Activated CD4-positive, CD25-positive, alpha-beta regulatory T cell treated with anti-CD3 and anti-CD28 coated beads, Interleukin-2, amount 50 U/mL, for 72 hours (primary cell): Measurements from ENCODE around the gene PGS1.

ENCODE experiments used
- DNase-seq: peaks from one replicate; pipeline ENCODE4 v3.0.0; 2021

PGS1 gene

DNA sequence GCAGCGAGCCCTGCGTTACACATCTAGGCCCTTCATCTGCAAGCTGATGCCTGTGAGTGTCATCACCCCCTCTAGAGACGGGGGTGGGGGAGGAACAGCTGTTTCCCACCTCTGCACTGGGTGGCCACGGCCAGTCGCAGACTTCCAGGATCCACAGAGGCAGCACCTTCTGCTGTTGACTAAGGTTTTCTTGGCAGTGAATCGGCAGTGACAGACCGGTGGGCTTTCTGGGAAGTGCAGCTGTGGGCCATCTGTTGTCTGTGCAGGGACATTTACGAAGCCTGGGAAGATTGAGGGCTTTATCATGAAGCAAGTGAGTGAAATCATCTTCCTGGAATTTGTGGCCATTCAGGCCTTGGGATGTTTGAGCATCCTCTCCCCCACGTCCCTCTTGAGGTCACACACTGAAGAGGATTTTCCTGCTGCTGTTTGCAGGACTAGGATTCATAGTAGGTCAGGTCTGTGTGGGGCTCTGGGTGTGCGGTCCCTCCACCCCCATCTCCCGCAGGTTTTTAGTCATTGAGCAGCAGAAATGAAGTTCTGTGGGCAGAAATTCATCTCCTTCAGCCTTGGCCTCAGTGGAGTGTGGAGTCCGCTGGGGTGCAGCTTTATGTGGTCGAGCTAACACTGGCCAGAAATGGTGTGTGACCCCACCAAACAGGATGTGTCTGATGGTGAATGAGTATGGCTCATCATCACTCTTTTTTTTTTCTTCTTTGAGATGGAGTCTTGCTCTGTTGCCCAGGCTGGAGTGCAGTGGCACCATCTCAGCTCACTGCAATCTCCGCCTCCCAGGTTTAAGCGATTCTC lies 12.0 kb downstream of the PGS1 start:
- DNase-seq, result no peak

DNA sequence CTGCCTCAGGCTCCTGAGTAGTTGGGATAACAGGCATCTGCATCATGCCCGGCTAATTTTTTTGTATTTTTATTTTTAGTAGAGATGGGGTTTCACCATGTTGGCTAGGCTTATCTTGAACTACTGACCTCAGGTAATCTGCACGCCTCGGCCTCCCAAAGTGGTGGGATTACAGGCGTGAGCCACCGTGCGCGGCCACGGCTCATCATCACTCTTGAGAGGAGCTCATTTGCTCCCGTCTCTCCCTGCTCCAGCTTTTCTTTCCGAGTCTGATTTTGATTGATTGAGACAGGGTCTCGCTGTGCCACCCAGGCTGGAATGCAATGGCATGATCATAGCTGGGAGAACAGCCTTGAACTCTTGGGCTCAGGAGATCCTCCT lies 12.6 kb downstream of the PGS1 start:
- DNase-seq, result no peak

GRCh38 chr17:78391843-78392242 lies 13.4 kb downstream of the PGS1 start:
- DNase-seq, result no peak

GRCh38 chr17:78392295-78392694 lies 13.8 kb downstream of the PGS1 start:
- no peak for DNase-seq

GRCh38 chr17:78393575-78393974 lies 15.1 kb downstream of the PGS1 start:
- DNase-seq, result no peak

- DNase-seq, result no peak
These were observed 15.8 kb downstream of the PGS1 start for GRCh38 chr17:78394209-78394608.

DNA sequence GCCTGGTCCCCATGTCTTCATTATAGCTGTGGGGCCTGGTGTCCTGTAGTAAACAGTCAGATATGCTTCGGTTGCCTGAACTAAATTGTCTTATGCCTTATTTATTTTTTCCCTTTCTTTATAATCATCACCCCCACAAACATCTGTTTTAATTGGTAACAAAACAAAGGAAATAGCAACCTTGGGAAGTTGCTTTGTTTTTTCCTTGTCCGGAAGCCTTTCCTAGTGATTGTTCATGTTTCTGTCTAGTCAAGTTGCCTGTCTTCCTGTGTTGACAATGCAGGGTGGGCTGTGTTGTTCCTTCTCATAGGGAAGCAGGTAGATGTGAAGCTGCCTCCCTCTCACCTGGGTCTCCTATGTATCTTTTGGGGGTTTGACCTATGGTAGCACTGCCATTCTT lies 16.7 kb downstream of the PGS1 start:
- DNase-seq, result no peak

- DNase-seq, result no peak
These were observed 18.2 kb downstream of the PGS1 start for GRCh38 chr17:78396441-78397337.

- no peak for DNase-seq
These were observed 19.2 kb downstream of the PGS1 start for GRCh38 chr17:78397681-78398101.

DNA sequence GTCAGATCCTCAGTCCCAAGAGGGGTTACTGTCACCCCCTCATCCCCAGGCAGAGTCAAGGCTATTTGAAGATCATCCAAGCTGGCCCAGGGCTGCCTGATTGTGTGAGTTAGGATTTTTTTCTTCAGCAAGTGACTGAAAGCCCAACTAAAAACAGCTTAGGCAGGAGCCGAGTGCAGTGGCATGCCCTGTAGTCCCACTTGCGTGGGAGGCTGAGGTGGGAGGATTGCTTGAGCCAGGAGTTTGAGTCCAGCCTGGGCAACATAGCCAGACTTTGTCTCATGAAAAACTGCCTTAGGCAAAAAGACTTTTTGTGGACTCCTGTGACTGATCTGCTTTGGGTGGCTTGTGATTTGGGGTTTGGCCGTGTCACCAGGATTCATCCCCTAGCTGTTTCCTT lies 19.9 kb downstream of the PGS1 start:
- no peak for DNase-seq

DNA sequence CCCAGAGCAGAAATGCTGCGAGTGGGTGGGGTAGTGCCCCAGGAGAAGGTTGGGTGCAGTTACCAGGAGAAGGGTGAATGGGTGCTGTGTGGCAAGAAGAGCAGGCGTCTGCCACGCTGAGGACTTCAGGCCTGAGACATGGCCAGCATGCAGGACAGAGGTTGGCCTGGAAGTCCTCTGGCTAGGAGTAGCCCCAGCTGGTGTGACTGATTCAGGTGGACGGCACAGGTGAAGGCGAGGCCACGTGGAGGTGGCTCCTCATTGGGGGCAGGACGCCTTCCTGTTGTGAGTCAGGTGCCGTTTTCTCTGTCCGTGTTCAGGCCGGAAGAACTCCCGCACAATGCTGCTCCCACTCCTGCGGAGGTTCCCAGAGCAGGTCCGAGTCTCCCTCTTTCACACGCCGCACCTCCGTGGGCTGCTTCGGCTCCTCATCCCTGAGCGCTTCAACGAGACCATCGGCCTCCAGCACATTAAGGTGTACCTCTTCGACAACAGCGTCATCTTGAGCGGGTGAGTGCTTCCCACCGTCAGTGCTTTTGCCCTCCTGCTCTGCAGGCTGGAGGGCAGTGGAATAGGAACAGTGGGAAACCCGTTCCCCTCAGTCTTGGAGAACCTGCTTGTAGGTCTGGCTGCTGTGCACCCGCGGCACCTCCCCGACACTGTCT lies 20.7 kb downstream of the PGS1 start:
- no peak for DNase-seq

DNA sequence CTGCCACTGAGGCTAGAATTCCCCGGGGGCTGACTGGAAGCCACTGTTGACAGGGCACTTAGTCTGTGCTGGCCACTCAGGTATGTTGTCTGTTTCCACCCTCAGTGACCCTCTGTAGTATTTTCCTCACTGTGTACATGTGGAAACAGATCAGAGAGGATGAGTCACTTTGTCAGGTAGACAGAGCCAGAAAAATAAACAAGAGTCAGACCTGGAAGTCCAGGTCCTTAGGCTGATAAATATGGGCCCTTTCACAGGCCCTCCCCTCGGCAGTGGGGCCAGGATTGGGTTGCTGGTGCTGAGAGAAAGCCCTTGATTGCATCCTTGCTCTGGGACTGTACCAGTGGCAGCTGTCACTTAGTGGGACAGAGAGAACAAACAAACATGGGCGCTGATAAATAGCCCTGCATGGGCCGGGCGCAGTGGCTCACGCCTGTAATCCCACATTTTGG lies 21.3 kb downstream of the PGS1 start:
- no peak for DNase-seq

DNA sequence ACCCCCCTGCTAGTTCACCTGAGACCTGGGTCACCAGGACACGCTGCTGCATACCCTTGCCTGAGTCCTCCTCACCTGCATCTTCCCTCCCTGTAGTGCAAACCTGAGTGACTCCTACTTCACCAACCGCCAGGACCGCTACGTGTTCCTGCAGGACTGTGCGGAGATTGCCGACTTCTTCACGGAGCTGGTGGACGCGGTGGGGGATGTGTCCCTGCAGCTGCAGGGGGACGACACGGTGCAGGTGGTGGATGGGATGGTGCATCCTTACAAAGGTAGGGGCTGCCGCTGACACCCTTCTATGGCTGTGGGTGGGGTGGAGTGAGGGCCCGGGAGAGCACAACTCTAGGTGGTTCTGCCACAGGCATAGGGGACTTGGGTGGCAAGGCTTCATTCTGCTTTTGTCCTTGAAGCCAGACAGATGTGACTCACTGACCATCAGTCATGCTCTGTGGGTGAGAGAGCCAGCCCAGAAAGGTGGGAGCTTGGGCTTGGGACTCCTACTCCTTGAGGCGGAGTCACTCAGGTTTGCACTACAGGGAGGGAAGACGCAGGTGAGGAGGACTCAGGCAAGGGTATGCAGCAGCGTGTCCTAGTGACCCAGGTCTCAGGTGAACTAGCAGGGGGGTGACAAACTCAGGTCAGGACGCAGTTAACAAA lies 22.3 kb downstream of the PGS1 start:
- DNase-seq, result no peak

- no peak for DNase-seq
These were observed 22.8 kb downstream of the PGS1 start for GRCh38 chr17:78401246-78401645.

DNA sequence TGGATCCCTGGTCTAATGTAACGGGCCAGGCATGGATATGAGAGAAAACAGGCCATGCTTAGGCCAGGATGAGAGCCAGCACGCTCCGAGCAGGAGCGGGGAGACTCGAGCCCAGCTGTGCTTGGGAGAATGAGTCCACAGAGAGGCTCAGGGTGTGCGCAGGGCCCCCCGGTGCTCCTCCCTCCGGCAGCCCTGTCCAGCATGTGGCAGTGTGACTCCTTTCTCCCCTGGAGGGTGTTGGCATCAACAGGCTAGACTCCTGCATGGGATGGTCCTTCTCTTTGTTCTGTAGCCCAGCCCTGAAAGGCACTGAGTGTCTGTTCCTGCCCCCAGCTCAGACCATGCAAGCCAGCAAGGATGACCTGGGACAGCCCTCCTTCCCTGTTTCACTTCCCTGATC lies 23.4 kb downstream of the PGS1 start:
- DNase-seq, result no peak

GRCh38 chr17:78403822-78404221 lies 25.4 kb downstream of the PGS1 start:
- no peak for DNase-seq

DNA sequence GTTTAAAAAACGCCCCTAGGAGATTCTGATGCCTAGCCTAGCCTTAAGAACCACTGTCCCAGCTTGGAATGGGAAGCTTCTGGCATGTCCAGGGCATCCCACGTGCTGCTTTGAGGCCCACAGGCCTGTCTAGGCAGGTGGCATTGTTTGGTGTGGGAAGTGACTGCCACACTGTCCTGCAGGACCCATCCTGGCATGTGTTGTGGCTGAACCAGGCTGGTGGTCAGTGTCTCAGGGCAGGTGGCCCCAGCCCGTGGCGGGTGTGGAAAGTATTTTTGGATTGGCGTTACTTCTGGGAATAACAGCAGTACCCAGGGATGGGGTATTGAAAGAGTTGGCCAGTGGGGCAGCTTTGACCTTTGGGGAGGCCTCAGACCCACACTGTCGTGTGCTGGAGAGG lies 27.9 kb downstream of the PGS1 start:
- DNase-seq, result no peak

DNA sequence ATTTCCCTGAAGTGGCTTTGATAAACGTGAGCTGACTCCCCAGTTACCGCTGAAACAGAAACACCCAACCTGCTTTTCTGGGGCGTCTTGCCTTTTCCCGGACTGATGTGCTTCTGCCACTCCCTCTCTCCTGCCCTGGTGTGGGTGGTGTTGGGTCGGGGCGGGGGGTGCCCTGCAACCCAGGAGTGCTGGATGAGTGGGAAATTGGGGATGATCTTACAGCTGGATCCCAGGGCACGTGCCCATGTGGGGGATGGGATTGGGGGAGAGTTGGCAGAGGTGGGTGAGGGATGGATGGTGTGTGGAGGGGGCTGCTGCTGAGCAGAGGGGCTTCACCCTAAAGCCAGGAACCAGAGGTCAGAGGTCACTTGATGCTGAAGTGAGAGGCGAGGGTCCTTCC lies 28.5 kb downstream of the PGS1 start:
- no peak for DNase-seq

DNA sequence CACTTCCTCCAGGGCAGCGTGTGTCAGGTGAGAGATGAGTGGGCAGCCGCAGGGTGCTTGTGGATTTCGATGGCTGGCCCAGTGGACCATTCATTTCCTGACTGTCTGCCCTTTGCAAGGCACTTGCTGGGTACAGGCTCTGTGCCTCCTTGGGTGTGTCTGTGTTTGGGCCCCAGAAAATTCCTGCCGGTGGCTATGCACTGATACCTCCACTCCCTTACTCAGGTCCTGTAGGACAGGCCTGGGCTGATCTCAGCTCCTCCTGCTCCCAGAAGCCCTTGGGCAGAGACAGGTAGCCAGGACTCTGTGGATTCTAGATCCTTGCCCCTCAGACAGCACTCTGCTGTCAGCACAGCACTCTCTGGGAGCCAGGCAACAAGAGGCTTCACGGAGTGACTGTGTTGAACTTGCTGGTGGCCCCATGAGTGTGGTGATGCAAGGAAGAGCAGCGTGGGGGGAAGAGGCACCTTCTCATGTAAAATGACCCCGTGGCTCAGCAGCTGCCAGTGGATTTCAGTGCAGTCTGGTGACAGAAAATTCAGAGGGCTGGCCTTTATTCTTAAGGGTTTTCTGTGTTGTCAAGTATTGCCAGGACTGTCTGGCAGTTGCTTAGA lies 29.0 kb downstream of the PGS1 start:
- no peak for DNase-seq

- no peak for DNase-seq
These were observed 30.1 kb downstream of the PGS1 start for GRCh38 chr17:78408476-78409050.

DNA sequence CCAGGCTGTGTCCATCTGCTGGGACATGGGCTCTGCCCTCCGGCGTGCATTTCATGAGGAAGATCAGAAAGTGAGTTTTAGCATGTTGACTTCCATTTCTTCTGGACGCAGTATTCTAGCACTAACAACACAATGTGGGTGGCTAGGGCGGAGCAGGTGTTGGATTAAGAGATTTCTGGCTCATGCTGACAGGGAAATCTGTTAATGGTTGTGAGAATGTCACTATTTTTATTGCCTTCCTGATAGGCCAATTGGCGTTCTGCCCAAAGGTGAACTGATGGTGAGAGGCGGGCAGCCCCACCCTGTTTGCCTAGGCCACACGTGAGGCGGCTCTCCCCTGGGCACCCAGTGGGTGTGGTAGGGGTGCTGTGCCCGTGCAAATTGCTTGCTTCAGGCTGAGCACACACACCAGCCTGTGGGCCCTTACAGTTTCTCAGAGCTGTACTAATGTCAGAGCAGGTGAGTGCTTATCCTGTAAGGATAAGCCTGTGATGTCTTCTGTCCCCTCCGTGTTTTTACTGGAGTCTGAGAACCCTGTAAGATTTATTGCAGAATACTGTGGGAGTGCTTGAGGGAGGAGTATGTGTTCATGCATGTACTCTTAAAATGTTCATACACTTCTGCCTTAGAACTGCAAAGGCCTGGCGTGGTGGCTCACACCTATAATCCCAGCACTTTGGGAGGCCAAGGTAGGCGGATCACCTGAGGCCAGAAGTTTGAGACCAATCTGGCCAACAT lies 30.9 kb downstream of the PGS1 start:
- no peak for DNase-seq
